ENCODE data around the gene IRX2. TPM values are rescaled to one million over a fixed set of nuclear protein-coding genes. Genes with fewer than 3 reads are reported as not detected.

Gene IRX2
- total RNA-seq, 4 donors from 2014 or later: 31.6 to 70.2 (median 48.9) TPM

GRCh38 chr5:2750758-2751464 lies 566 bp downstream of the IRX2 start:
- intact Hi-C loops (cut with DNase I; ENCODE audit: low total_unique reads): no loop called here
- peak overlapping the region; percentile 59 for H3K4me3 ChIP-seq (ENCODE audit: low read depth, poor library complexity, severe bottlenecking)
- TF ChIP-seq CTCF (IDR thresholded peaks at IDR 0.05) (no peak), POLR2A (IDR thresholded peaks at IDR 0.05) (no peak)
- no peak for DNase-seq (ENCODE audit: low spot score in 2 of 2)
- WGBS, 2 donors: 1% methylated on average over 25 of the region's 110 CpGs; no CpG with 5 or more reads in 1 of the 2 donors

- peak overlapping the region; percentile 59 for H3K4me3 ChIP-seq (ENCODE audit: low read depth, poor library complexity, severe bottlenecking)
- 7 to 20% methylated on average over 30 to 43 of the region's 63 CpGs for WGBS, 2 donors
- intact Hi-C loops (cut with DNase I; ENCODE audit: low total_unique reads): no loop called here
- TF ChIP-seq CTCF (IDR thresholded peaks at IDR 0.05) (no peak), POLR2A (IDR thresholded peaks at IDR 0.05) (no peak)
- DNase-seq (ENCODE audit: low spot score in 2 of 2): no peak
Observed at GRCh38 chr5:2750026-2750757, 1.3 kb downstream of the IRX2 start.

- intact Hi-C loops (cut with DNase I; ENCODE audit: low total_unique reads): loop anchor here (5.0 kb wide), 1 partner anchor 853 kb away; no protein-coding TSS in a partner anchor
- WGBS, 2 donors: 23 to 45% methylated on average over 22 to 45 of the region's 45 CpGs
- no peak for DNase-seq (ENCODE audit: low spot score in 2 of 2)
- TF ChIP-seq POLR2A (IDR thresholded peaks at IDR 0.05) (no peak), CTCF (IDR thresholded peaks at IDR 0.05) (no peak)
- H3K4me3 ChIP-seq (ENCODE audit: low read depth, poor library complexity, severe bottlenecking): peak overlapping the region; percentile 59
Observed at GRCh38 chr5:2749514-2750025, 1.9 kb downstream of the IRX2 start.

- no peak for DNase-seq (ENCODE audit: low spot score in 2 of 2)
- peak overlapping the region; percentile 59 for H3K4me3 ChIP-seq (ENCODE audit: low read depth, poor library complexity, severe bottlenecking)
- intact Hi-C loops (cut with DNase I; ENCODE audit: low total_unique reads): loop anchor here (5.0 kb wide), 1 partner anchor 853 kb away; no protein-coding TSS in a partner anchor
- WGBS, 2 donors: 30 to 42% methylated on average over 37 to 40 of the region's 71 CpGs
- TF ChIP-seq POLR2A (IDR thresholded peaks at IDR 0.05) (no peak), CTCF (IDR thresholded peaks at IDR 0.05) (no peak)
Observed at GRCh38 chr5:2748861-2749513, 2.5 kb downstream of the IRX2 start.

GRCh38 chr5:2748179-2748860 lies 3.2 kb downstream of the IRX2 start:
- intact Hi-C loops (cut with DNase I; ENCODE audit: low total_unique reads): loop anchor here (5.0 kb wide), 1 partner anchor 854 kb away; no protein-coding TSS in a partner anchor
- TF ChIP-seq CTCF (IDR thresholded peaks at IDR 0.05) (no peak), POLR2A (IDR thresholded peaks at IDR 0.05) (no peak)
- no peak overlapping the region for H3K4me3 ChIP-seq (ENCODE audit: low read depth, poor library complexity, severe bottlenecking)
- DNase-seq (ENCODE audit: low spot score in 2 of 2): no peak
- 10 to 28% methylated on average over 41 to 52 of the region's 86 CpGs for WGBS, 2 donors
